GM12873 (cell line): ENCODE measurements around the gene NGFR.

Source experiments
- CTCF ChIP-seq: IDR thresholded peaks from 2 replicates; pipeline ENCODE4 v1.5.1; 2012; ENCODE audit warnings: low read depth, mild to moderate bottlenecking, moderate library complexity, low read length, control low read depth; ENCODE audit not compliant: insufficient read depth; ENCODE audit errors: missing control alignments

Gene NGFR

GRCh38 chr17:49469831-49470810 lies 25.0 kb upstream of the NGFR start:
- no peak for TF ChIP-seq CTCF

- no peak for TF ChIP-seq CTCF
Observed at GRCh38 chr17:49471089-49471683, 23.9 kb upstream of the NGFR start.

DNA sequence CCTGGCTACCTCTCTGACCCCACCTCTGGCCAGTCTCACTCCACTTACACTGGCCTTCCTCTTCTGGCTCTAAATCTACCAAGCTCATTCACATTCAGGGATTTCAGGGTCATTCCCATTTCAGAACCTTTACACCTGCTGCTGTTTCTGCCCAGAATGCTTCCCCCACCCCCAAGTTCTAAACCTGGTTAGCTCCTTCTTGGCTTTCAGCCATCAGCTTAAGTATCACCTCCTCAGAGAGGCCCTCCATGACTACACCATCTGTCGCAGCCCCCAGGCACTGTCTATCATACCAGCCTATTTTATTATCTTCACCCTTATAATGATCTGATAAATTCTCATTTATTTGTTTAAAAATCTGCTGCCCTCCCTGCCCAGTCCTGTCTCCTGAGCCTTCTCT lies 23.3 kb upstream of the NGFR start:
- no peak for TF ChIP-seq CTCF

- no peak for TF ChIP-seq CTCF
Observed at GRCh38 chr17:49472527-49472926, 22.6 kb upstream of the NGFR start.

- no peak for TF ChIP-seq CTCF
Observed at GRCh38 chr17:49473900-49474751, 21.0 kb upstream of the NGFR start.

GRCh38 chr17:49477709-49478108 lies 17.4 kb upstream of the NGFR start:
- no peak for TF ChIP-seq CTCF

DNA sequence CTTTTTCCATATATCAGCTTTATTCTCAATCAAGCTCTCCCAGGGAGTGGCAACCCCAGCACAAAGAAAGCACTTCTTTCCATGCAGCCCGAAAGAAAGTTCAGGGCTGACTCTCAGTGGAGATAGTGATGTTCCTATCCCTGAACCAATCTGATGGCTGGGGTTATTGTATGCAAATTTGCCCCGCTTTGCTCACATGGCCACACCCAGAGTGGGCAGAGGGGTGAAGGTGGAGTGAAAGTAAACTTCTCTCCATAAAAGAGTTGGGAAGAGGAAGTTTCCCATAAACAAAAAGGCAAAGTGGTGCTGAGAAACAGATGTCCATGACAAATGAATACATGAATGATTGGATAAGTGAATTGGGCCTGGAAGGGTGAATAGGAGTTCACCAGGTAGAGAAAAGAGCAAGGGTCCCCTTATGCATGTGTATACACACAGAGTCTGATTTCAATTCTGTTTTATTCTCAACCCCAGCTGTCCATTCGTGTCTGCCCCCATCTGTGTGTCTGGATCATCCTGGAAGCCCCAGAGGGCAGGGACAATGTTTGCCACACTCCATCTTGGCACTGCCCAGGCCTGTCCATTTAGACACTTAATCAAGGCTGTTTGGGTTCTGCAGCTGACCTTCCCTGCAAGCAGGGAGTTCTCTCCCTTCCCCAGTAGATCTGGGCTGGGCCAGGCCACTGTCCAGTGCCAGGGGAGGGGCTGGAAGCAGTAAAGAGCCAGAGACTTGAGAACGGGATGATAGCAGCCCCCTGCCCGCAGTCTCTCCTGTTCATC lies 14.1 kb upstream of the NGFR start:
- TF ChIP-seq CTCF = no peak
